SH-SY5Y (cell line): Measurements from ENCODE around the gene ASH1L.

Source experiments
- GATA2 ChIP-seq: IDR thresholded peaks from 2 replicates; pipeline ENCODE4 v1.6.1; 2011; ENCODE audit warnings: mild to moderate bottlenecking, low read depth, low read length
- GATA3 ChIP-seq: IDR thresholded peaks from 2 replicates; pipeline ENCODE4 v1.6.1; 2011; ENCODE audit warnings: low read depth, mild to moderate bottlenecking, low read length, moderate library complexity

GRCh38 chr1:155296661-155297060, 265.9 kb downstream of the ASH1L start:
- TF ChIP-seq GATA2 = no peak
- TF ChIP-seq GATA3 = no peak
